Measurements from ENCODE around the gene ULK1. TPM values are rescaled to one million over a fixed set of nuclear protein-coding genes. Genes with fewer than 3 reads are reported as not detected.

ULK1 gene
- total and polyA plus RNA-seq, 2 of the 13 experiments (the other 11 are each of a cell fraction or from before 2014, with no cell fraction given): 2.8 to 10.1 TPM

GRCh38 chr12:131949431-131950181 is 55.2 kb downstream of the ULK1 start, which contains the start of gene EP400 (continued):
- TF ChIP-seq ZNF142 (CRISPR knock-in tag; IDR thresholded peaks at IDR 0.05): no peak
- TF ChIP-seq NFIC (IDR thresholded peaks at IDR 0.05; ENCODE audit: low read length): no peak
- TF ChIP-seq MATR3 (CRISPR knock-in tag; IDR thresholded peaks at IDR 0.05): no peak
- no peak for TF ChIP-seq ZSCAN9 (CRISPR knock-in tag; IDR thresholded peaks at IDR 0.05; ENCODE audit: borderline replicate concordance)
- TF ChIP-seq, protein P1, sequence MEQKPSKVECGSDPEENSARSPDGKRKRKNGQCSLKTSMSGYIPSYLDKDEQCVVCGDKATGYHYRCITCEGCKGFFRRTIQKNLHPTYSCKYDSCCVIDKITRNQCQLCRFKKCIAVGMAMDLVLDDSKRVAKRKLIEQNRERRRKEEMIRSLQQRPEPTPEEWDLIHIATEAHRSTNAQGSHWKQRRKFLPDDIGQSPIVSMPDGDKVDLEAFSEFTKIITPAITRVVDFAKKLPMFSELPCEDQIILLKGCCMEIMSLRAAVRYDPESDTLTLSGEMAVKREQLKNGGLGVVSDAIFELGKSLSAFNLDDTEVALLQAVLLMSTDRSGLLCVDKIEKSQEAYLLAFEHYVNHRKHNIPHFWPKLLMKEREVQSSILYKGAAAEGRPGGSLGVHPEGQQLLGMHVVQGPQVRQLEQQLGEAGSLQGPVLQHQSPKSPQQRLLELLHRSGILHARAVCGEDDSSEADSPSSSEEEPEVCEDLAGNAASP (CRISPR knock-in tag; IDR thresholded peaks at IDR 0.05; ENCODE audit: borderline replicate concordance): no peak
- TF ChIP-seq, protein P2, sequence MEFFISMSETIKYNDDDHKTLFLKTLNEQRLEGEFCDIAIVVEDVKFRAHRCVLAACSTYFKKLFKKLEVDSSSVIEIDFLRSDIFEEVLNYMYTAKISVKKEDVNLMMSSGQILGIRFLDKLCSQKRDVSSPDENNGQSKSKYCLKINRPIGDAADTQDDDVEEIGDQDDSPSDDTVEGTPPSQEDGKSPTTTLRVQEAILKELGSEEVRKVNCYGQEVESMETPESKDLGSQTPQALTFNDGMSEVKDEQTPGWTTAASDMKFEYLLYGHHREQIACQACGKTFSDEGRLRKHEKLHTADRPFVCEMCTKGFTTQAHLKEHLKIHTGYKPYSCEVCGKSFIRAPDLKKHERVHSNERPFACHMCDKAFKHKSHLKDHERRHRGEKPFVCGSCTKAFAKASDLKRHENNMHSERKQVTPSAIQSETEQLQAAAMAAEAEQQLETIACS (CRISPR knock-in tag; IDR thresholded peaks at IDR 0.05): peak; percentile 87
- TF ChIP-seq GTF2F1 (IDR thresholded peaks at IDR 0.05; ENCODE audit: low read length): no peak
- no peak for TF ChIP-seq ZNF12 (CRISPR knock-in tag; IDR thresholded peaks at IDR 0.05)
- TF ChIP-seq ZNF883 (CRISPR knock-in tag; IDR thresholded peaks at IDR 0.05; ENCODE audit: not compliant biosample characterization): no peak
- TF ChIP-seq, protein P3, sequence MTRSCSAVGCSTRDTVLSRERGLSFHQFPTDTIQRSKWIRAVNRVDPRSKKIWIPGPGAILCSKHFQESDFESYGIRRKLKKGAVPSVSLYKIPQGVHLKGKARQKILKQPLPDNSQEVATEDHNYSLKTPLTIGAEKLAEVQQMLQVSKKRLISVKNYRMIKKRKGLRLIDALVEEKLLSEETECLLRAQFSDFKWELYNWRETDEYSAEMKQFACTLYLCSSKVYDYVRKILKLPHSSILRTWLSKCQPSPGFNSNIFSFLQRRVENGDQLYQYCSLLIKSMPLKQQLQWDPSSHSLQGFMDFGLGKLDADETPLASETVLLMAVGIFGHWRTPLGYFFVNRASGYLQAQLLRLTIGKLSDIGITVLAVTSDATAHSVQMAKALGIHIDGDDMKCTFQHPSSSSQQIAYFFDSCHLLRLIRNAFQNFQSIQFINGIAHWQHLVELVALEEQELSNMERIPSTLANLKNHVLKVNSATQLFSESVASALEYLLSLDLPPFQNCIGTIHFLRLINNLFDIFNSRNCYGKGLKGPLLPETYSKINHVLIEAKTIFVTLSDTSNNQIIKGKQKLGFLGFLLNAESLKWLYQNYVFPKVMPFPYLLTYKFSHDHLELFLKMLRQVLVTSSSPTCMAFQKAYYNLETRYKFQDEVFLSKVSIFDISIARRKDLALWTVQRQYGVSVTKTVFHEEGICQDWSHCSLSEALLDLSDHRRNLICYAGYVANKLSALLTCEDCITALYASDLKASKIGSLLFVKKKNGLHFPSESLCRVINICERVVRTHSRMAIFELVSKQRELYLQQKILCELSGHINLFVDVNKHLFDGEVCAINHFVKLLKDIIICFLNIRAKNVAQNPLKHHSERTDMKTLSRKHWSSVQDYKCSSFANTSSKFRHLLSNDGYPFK (CRISPR knock-in tag; IDR thresholded peaks at IDR 0.05; ENCODE audit: borderline replicate concordance): no peak
- peak; percentile 90 for TF ChIP-seq CHD2 (IDR thresholded peaks at IDR 0.05; ENCODE audit: low read depth, low read length)
- TF ChIP-seq ZNF724P (CRISPR knock-in tag; IDR thresholded peaks at IDR 0.05; ENCODE audit: borderline replicate concordance): 0 out of 2 replicates have a peak, but pooled peaks have one; percentile 57
- no peak for TF ChIP-seq ZNF530 (CRISPR knock-in tag; IDR thresholded peaks at IDR 0.05; ENCODE audit: low read depth)
- no peak for TF ChIP-seq TCF12 (IDR thresholded peaks at IDR 0.05)
- TF ChIP-seq TCF12 (CRISPR knock-in tag; IDR thresholded peaks at IDR 0.05): no peak
- no peak for TF ChIP-seq RFX3 (CRISPR knock-in tag; IDR thresholded peaks at IDR 0.05)
- no peak for TF ChIP-seq PCBP1 (IDR thresholded peaks at IDR 0.05; ENCODE audit: borderline replicate concordance, low read depth, low read length)
- TF ChIP-seq CCAR2 (optimal IDR thresholded peaks at IDR 0.05; ENCODE audit: low read depth, low read length): no peak

Data from HepG2 (cell line).